Urinary bladder (tissue), 4 donors: ENCODE data around the gene STON1. TPM values are rescaled to one million over a fixed set of nuclear protein-coding genes. Genes with fewer than 3 reads are reported as not detected.
A peak's percentile ranks its signal among the peaks of the same experiment; 100 is the strongest.
"Not testable (repeated sequence)": the region's sequence is repeated elsewhere in the genome, so short reads cannot be mapped to it uniquely, and the experiment has no call there.

ENCODE experiments used
- DNase-seq: peaks from one replicate; pipeline ENCODE4 v3.0.0-alpha.2; 2015; ENCODE audit errors: extremely low spot score
- H3K27ac ChIP-seq: one replicate; pipeline ENCODE4 v1.5.1; 2013; ENCODE audit warnings: low read depth, mild to moderate bottlenecking, moderate library complexity
- H3K36me3 ChIP-seq: one replicate; pipeline ENCODE4 v1.6.1; 2013; ENCODE audit warnings: mild to moderate bottlenecking, moderate library complexity; ENCODE audit not compliant: insufficient read depth
- H3K4me1 ChIP-seq: one replicate; pipeline ENCODE4 v1.6.1; 2013; ENCODE audit warnings: mild to moderate bottlenecking, moderate library complexity; ENCODE audit not compliant: insufficient read depth
- H3K4me3 ChIP-seq: one replicate; pipeline ENCODE4 v1.5.1; 2013; ENCODE audit warnings: low read depth, low read length
- WGBS: extraction: QIAGEN DNeasy Blood & Tissue Kit; methylation state at CpG from one replicate; pipeline ENCODE4 v1.1.7; 2013; 5-methylcytosine and 5-hydroxymethylcytosine counted together
- polyA plus RNA-seq: library from polyadenylated mRNA; stranded (reverse); fragments of 200-250 nt; gene quantifications from one replicate; pipeline ENCODE4 v1.2.3, GENCODE V29; 2013
- total RNA-seq: library from RNA; depleted of rRNA; stranded (reverse); fragments of >200 nt; gene quantifications from one replicate; pipeline ENCODE4 v1.2.3, GENCODE V29; 2014
- donor health status: healthy with polysubstance abuse.
- donor health status: healthy.

Gene STON1
- total and polyA plus RNA-seq, 2 donors = 57.0 to 68.0 TPM

- not testable (repeated sequence) for H3K4me3 ChIP-seq, H3K36me3 ChIP-seq, H3K27ac ChIP-seq, DNase-seq, H3K4me1 ChIP-seq
- 97% methylated on average over 7 of the region's 7 CpGs for WGBS
These were observed 66.8 kb downstream of the STON1 start for GRCh38 chr2:48596751-48597150.

GRCh38 chr2:48597492-48597891 lies 67.5 kb downstream of the STON1 start:
- H3K36me3 ChIP-seq = no peaks in the 10 kb centered on the region
- H3K27ac ChIP-seq = no peak overlapping the region
- no peaks in the 10 kb centered on the region for H3K4me1 ChIP-seq
- no peak for DNase-seq
- no peak overlapping the region for H3K4me3 ChIP-seq
- WGBS = 81% methylated on average over 2 of the region's 2 CpGs

- Histone ChIP-seq H3K36me3 (no peaks in the 10 kb centered on the region), H3K4me3 (no peak overlapping the region), H3K4me1 (no peaks in the 10 kb centered on the region), H3K27ac (no peak overlapping the region)
- peak; percentile 17 for DNase-seq
- WGBS = 33% methylated on average over 4 of the region's 4 CpGs
These were observed 70.4 kb downstream of the STON1 start for GRCh38 chr2:48600204-48600813.

- Histone ChIP-seq H3K27ac (no peak overlapping the region), H3K4me3 (no peak overlapping the region), H3K36me3 (no peaks in the 10 kb centered on the region), H3K4me1 (no peaks in the 10 kb centered on the region)
- no peak for DNase-seq
- WGBS = 71% methylated on average over 3 of the region's 3 CpGs
These were observed 71.0 kb downstream of the STON1 start for GRCh38 chr2:48600917-48601316.

GRCh38 chr2:48601349-48601748 lies 71.4 kb downstream of the STON1 start:
- no peak overlapping the region for H3K27ac ChIP-seq
- WGBS = 70% methylated on average over 7 of the region's 7 CpGs
- DNase-seq = no peak

GRCh38 chr2:48605482-48606175 lies 75.7 kb downstream of the STON1 start:
- Histone ChIP-seq H3K4me3 (no peak overlapping the region), H3K4me1 (no peaks in the 10 kb centered on the region), H3K27ac (no peak overlapping the region), H3K36me3 (no peaks in the 10 kb centered on the region)
- 93% methylated on average over 5 of the region's 5 CpGs for WGBS
- DNase-seq = no peak

More at GRCh38 chr2:48601349-48601748, 71.4 kb downstream of the STON1 start:
- no peak overlapping the region for H3K4me3 ChIP-seq
- H3K4me1 ChIP-seq = no peaks in the 10 kb centered on the region
- H3K36me3 ChIP-seq = no peaks in the 10 kb centered on the region

- H3K27ac ChIP-seq = no peak overlapping the region
These were observed 77.5 kb downstream of the STON1 start for GRCh38 chr2:48607307-48608014.

GRCh38 chr2:48613211-48613610 lies 83.3 kb downstream of the STON1 start:
- 95% methylated on average over 2 of the region's 2 CpGs for WGBS
- H3K27ac ChIP-seq = no peak overlapping the region
- H3K4me1 ChIP-seq = no peaks in the 10 kb centered on the region
- DNase-seq = no peak
- H3K36me3 ChIP-seq = no peaks in the 10 kb centered on the region
- H3K4me3 ChIP-seq = no peak overlapping the region

More at GRCh38 chr2:48607307-48608014, 77.5 kb downstream of the STON1 start:
- H3K4me1 ChIP-seq = no peaks in the 10 kb centered on the region
- H3K36me3 ChIP-seq = no peaks in the 10 kb centered on the region
- DNase-seq = no peak
- H3K4me3 ChIP-seq = no peak overlapping the region
- 80% methylated on average over 10 of the region's 10 CpGs for WGBS

GRCh38 chr2:48614581-48614980 lies 84.6 kb downstream of the STON1 start:
- 97% methylated on average over 35 of the region's 35 CpGs for WGBS
- not testable (repeated sequence) for H3K4me1 ChIP-seq, H3K4me3 ChIP-seq, DNase-seq, H3K27ac ChIP-seq, H3K36me3 ChIP-seq

GRCh38 chr2:48617618-48618017 lies 87.7 kb downstream of the STON1 start, which contains the start of gene GTF2A1L:
Gene GTF2A1L (plus strand): TSS chr2:48617856. CDS start chr2:48617875, 19 bp downstream.
- no peaks in the 10 kb centered on the region for H3K4me1 ChIP-seq
- no peak within 1 kb of the TSS for H3K4me3 ChIP-seq
- no peak for DNase-seq
- no peaks in the 10 kb centered on the region for H3K36me3 ChIP-seq
- 83% methylated on average over 26 of the region's 26 CpGs for WGBS
- no peak within 1 kb of the TSS for H3K27ac ChIP-seq

- no peak overlapping the region for H3K4me3 ChIP-seq
- no peaks in the 10 kb centered on the region for H3K36me3 ChIP-seq
- 74% methylated on average over 2 of the region's 2 CpGs for WGBS
- H3K4me1 ChIP-seq = no peaks in the 10 kb centered on the region
- H3K27ac ChIP-seq = no peak overlapping the region
- DNase-seq = no peak
These were observed 89.6 kb downstream of the STON1 start for GRCh38 chr2:48619526-48619925.

GRCh38 chr2:48620604-48621003 lies 90.7 kb downstream of the STON1 start:
- Histone ChIP-seq H3K27ac (no peak overlapping the region), H3K4me1 (no peaks in the 10 kb centered on the region), H3K4me3 (no peak overlapping the region), H3K36me3 (no peaks in the 10 kb centered on the region)
- 99% methylated on average over 7 of the region's 7 CpGs for WGBS
- DNase-seq = no peak

- H3K36me3 ChIP-seq, H3K4me1 ChIP-seq, DNase-seq, H3K27ac ChIP-seq, H3K4me3 ChIP-seq: not testable (repeated sequence)
- WGBS = 91% methylated on average over 5 of the region's 5 CpGs
These were observed 92.7 kb downstream of the STON1 start for GRCh38 chr2:48622691-48623090.

GRCh38 chr2:48624696-48625095 lies 94.7 kb downstream of the STON1 start:
- H3K36me3 ChIP-seq = no peaks in the 10 kb centered on the region
- H3K4me3 ChIP-seq = no peak overlapping the region
- no peaks in the 10 kb centered on the region for H3K4me1 ChIP-seq
- WGBS = 53% methylated on average over 2 of the region's 2 CpGs
- no peak overlapping the region for H3K27ac ChIP-seq
- no peak for DNase-seq
